GM12875 (cell line): Measurements from ENCODE around the gene ERBB2.

Source experiments
- H3K4me3 ChIP-seq: one replicate; pipeline ENCODE4 v1.5.1; 2011; ENCODE audit warnings: low read depth, low read length, control low read depth
- CTCF ChIP-seq: IDR thresholded peaks from 2 replicates; pipeline ENCODE4 v1.5.1; 2011; ENCODE audit warnings: low read depth, mild to moderate bottlenecking, control low read depth, inconsistent platforms, low read length, moderate library complexity, borderline replicate concordance; ENCODE audit not compliant: insufficient read depth

The ERBB2 gene

DNA sequence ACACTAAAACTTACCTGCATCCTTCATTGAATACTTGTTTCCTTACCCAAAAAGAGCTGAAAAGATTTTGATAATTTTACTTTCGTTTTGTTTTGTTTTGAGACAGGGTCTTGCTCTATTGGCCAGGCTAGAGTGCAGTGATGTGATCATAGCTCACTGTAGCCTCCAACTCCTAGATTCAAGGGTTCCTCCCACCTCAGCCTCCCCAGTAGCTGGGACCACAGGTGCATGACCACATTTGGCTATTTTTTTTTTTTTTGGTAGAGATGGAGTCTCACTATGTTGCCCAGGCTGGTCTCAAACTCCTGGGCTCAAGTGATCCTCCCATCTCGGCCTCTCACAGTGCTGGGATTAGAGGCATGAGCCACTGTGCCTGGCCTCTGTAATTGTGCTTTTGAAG lies 44.8 kb upstream of the ERBB2 start:
- no peak overlapping the region for H3K4me3 ChIP-seq
- TF ChIP-seq CTCF = no peak

DNA sequence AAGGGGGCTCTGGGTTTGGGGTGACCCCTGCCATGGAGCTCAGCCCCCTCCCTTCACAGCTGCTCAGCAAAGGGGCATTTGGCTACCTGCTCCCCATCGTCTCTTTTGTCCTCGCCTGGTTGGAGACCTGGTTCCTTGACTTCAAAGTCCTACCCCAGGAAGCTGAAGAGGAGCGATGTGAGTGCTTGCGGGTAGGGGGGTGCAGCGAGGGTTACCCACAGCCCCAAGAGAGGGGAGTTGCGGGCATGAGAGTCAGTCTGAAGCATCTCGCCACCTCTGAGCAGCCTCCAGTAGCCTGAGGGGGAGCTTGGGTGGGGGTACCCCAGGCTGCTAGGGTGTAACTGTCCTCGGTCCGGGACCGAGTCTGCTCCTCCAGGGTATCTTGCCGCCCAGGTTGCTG lies 41.5 kb upstream of the ERBB2 start:
- no peak for TF ChIP-seq CTCF
- no peak overlapping the region for H3K4me3 ChIP-seq

GRCh38 chr17:39658760-39659159 lies 41.1 kb upstream of the ERBB2 start:
- TF ChIP-seq CTCF = no peak
- H3K4me3 ChIP-seq = no peak overlapping the region

- H3K4me3 ChIP-seq = no peak overlapping the region
- no peak for TF ChIP-seq CTCF
Measured at GRCh38 chr17:39659279-39660010, 40.4 kb upstream of the ERBB2 start.

DNA sequence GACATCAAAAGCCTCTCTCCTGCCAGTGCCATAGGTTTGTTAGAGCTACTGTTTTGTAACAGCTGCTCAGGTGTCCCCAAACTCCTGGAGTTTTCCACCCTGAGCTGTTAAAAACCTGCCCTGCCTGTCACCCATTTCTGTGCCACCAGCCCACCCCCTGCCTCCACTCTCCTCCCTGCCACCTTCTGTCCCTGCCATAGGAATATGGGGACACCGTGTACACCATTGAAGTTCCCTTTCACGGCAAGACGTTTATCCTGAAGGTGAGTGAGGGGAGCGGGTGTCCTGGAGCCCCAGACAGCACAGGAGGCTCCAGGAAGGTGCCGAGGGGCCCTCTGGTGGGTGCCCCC lies 39.9 kb upstream of the ERBB2 start:
- TF ChIP-seq CTCF = no peak
- H3K4me3 ChIP-seq = no peak overlapping the region

DNA sequence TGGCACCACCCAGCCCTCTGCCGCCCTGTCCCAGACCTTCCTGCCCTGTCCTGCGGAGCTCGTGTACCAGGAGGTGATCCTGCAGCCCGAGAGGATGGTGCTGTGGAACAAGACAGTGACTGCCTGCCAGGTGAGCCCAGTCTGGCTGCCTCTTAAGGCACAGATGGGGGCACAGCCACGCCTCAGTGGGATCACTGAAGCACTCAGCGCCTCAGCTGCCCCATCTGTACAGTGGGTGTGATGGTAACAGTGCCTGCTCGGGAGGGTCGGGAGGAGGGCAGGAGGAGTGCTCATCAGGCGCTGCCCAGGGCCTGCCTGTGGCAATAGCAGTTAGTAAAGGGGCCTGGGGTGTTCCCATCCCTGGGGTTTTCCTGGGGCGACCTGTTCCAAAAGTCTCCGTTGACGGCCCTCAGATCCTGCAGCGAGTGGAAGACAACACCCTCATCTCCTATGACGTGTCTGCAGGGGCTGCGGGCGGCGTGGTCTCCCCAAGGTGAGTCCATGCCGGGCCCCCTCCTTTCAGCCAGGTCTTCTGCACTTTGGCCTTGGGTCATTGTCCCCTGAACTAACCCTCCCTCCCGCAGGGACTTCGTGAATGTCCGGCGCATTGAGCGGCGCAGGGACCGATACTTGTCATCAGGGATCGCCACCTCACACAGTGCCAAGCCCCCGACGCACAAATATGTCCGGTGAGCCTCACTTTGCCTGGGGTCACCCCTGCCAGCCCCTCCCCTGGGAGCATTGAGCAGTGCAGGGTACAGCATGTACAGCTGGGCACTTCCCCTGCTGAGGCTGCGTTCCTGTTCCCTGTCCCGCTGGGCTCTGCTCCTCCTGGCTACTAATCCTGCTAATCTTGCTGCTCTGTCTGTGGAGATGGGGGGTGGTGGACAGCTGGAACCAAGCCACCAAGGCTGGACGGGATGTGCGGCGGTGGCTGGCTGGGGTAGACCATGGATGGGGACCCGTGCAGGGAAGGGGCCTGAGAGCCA lies 39.2 kb upstream of the ERBB2 start:
- no peak for TF ChIP-seq CTCF
- H3K4me3 ChIP-seq = no peak overlapping the region
